GM19238 (cell line): ENCODE data around the gene SPTY2D1.
"Not testable (repeated sequence)": the region's sequence is repeated elsewhere in the genome, so short reads cannot be mapped to it uniquely, and the experiment has no call there.

ENCODE experiments used
- DNase-seq: peaks from one replicate; pipeline ENCODE4 v3.0.0; 2011; ENCODE audit warnings: low spot score; ENCODE audit not compliant: insufficient read length

Gene SPTY2D1

GRCh38 chr11:18617688-18618341 lies 16.3 kb downstream of the SPTY2D1 start:
- DNase-seq, result no peak

- DNase-seq, result peak; percentile 34
Observed at GRCh38 chr11:18615628-18616392, 18.3 kb downstream of the SPTY2D1 start.

- no peak for DNase-seq
Observed at GRCh38 chr11:18614667-18615066, 19.5 kb downstream of the SPTY2D1 start.

- no peak for DNase-seq
Observed at GRCh38 chr11:18612394-18612793, 21.7 kb downstream of the SPTY2D1 start.

- no peak for DNase-seq
Observed at GRCh38 chr11:18611196-18611595, 22.9 kb downstream of the SPTY2D1 start.

GRCh38 chr11:18608376-18608775 lies 25.8 kb downstream of the SPTY2D1 start:
- DNase-seq, result no peak

- DNase-seq, result no peak
Observed at GRCh38 chr11:18600915-18601569, 33.1 kb downstream of the SPTY2D1 start.

GRCh38 chr11:18599739-18600230 lies 34.4 kb downstream of the SPTY2D1 start, which contains the start of gene MISFA:
Gene MISFA (plus strand): TSS chr11:18599789. CDS start chr11:18599929, 140 bp downstream.
- DNase-seq, result no peak

- no peak for DNase-seq
Observed at GRCh38 chr11:18594999-18595749, 39.0 kb downstream of the SPTY2D1 start.

GRCh38 chr11:18594088-18594487 lies 40.1 kb downstream of the SPTY2D1 start:
- not testable (repeated sequence) for DNase-seq

GRCh38 chr11:18590571-18590970 lies 43.6 kb downstream of the SPTY2D1 start:
- DNase-seq, result no peak

GRCh38 chr11:18588297-18589252 lies 45.6 kb downstream of the SPTY2D1 start, which contains the start of gene UEVLD:
Gene UEVLD (minus strand): TSS chr11:18588734. CDS start chr11:18588654, 80 bp downstream.
- DNase-seq, result peak; percentile 71

GRCh38 chr11:18581825-18582224 lies 52.3 kb downstream of the SPTY2D1 start:
- DNase-seq, result no peak

GRCh38 chr11:18580113-18580766 lies 53.9 kb downstream of the SPTY2D1 start:
- DNase-seq, result no peak

GRCh38 chr11:18578975-18579598 lies 55.1 kb downstream of the SPTY2D1 start:
- no peak for DNase-seq

GRCh38 chr11:18575361-18575760 lies 58.8 kb downstream of the SPTY2D1 start:
- no peak for DNase-seq

GRCh38 chr11:18567081-18567480 lies 67.1 kb downstream of the SPTY2D1 start:
- no peak for DNase-seq

GRCh38 chr11:18566406-18566805 lies 67.7 kb downstream of the SPTY2D1 start:
- DNase-seq, result no peak

- DNase-seq, result no peak
Observed at GRCh38 chr11:18564149-18564548, 70.0 kb downstream of the SPTY2D1 start.
